HCT116 (cell line): ENCODE data around the gene TLR9. TPM values are rescaled to one million over a fixed set of nuclear protein-coding genes. Genes with fewer than 3 reads are reported as not detected.

Source experiments
- ATAC-seq: fragments of 200-7000 bp; cut with Tn5 transposase; 2 replicates; pipeline ENCODE4 v1.9.1; 2020; ENCODE audit warnings: mild to moderate bottlenecking, moderate library complexity
- BruUV-seq: library from RNA; stranded (reverse); fragments of 400-500 nt; replicated peaks from 2 replicates; lab custom pipeline; 2021; lab: Mats Ljungman, UMichigan
- CTCF ChIA-PET: fragments of 300-600 bp; sonication (Branson Sonifier 250); formaldehyde crosslinking; loops from one replicate; lab custom pipeline; 2021; ENCODE audit warnings: antibody characterized with exemption; lab: Charles Lee
- POLR2A ChIA-PET: fragments of 300-600, 350-600 bp; sonication (Branson Sonifier 250); formaldehyde crosslinking; loops from one replicate; lab custom pipeline; 2021; ENCODE audit warnings: antibody characterized with exemption; lab: Charles Lee
- RAD21 ChIA-PET, 2 experiments: fragments of 300-600 bp; sonication (Branson Sonifier 250); formaldehyde crosslinking; loops; one replicate each; lab custom pipeline; 2023; ENCODE audit warnings: low total read pairs in 2 of 2; ENCODE audit not compliant: uncharacterized antibody in 2 of 2, unreplicated experiment in 2 of 2, low non-redundant PET in 1 of 2; lab: Charles Lee
- DNase-seq: peaks from one replicate; pipeline ENCODE4 v3.0.0-alpha.2; 2010; ENCODE audit warnings: low read depth, low spot score
- H2AFZ ChIP-seq: fragments of 200-600 bp; shearing (Covaris generic), sonication (generic); 2 replicates; pipeline ENCODE4 v1.6.1; 2017; ENCODE audit warnings: low read depth, mixed run types, mixed read lengths, antibody characterized with exemption, low read length; ENCODE audit not compliant: poor library complexity, severe bottlenecking
- H3K27ac ChIP-seq: 2 replicates; pipeline ENCODE4 v1.5.1; 2012; ENCODE audit warnings: low read depth, low read length
- H3K27me3 ChIP-seq: fragments of 200-600 bp; sonication (generic); 2 replicates; pipeline ENCODE4 v1.6.1; 2016; ENCODE audit warnings: mixed run types, low read length, mixed read lengths; ENCODE audit not compliant: insufficient read depth
- H3K36me3 ChIP-seq, 2 experiments: fragments of 200-500 bp in 1 of 2; fragments of 200-600 bp in 1 of 2; sonication (Bioruptor generic) in 1 of 2; sonication (generic) in 1 of 2; 2 replicates each; pipeline versions ENCODE4 v1.5.1 to v1.6.1; 2014 to 2016; ENCODE audit warnings: low read length in 2 of 2, inconsistent platforms in 1 of 2, mixed read lengths in 1 of 2, mixed run types in 1 of 2; ENCODE audit not compliant: insufficient read depth in 2 of 2, control insufficient read depth in 1 of 2
- H3K4me1 ChIP-seq, 2 experiments: fragments of 200-600 bp in 1 of 2; sonication (generic) in 1 of 2; 2 replicates each; pipeline versions ENCODE4 v1.5.1 to v1.6.1; 2012 to 2017; ENCODE audit warnings: low read length in 2 of 2, inconsistent platforms in 1 of 2, mild to moderate bottlenecking in 1 of 2, mixed read lengths in 1 of 2, mixed run types in 1 of 2, moderate library complexity in 1 of 2; ENCODE audit not compliant: insufficient read depth in 2 of 2, control insufficient read depth in 1 of 2
- H3K4me2 ChIP-seq: fragments of 200-600 bp; sonication (generic); 2 replicates; pipeline ENCODE4 v1.6.1; 2017; ENCODE audit warnings: mixed run types, low read length, mixed read lengths
- H3K4me3 ChIP-seq, 2 experiments: fragments of 200-600 bp in 1 of 2; sonication (generic) in 1 of 2; replicated peaks in 1 of 2; 2 replicates each; pipeline ENCODE4 v1.5.1; 2011 to 2016; ENCODE audit warnings: low read length in 2 of 2, control low read depth in 1 of 2, low read depth in 1 of 2, mild to moderate bottlenecking in 1 of 2, mixed read lengths in 1 of 2, mixed run types in 1 of 2
- H3K79me2 ChIP-seq: fragments of 200-600 bp; sonication (generic); 2 replicates; pipeline ENCODE4 v1.6.1; 2017; ENCODE audit warnings: mild to moderate bottlenecking, mixed run types, low read length, moderate library complexity, mixed read lengths; ENCODE audit not compliant: insufficient read depth
- H3K9ac ChIP-seq: fragments of 200-600 bp; sonication (generic); 2 replicates; pipeline ENCODE4 v1.6.1; 2016; ENCODE audit warnings: low read length, mixed read lengths
- H3K9me2 ChIP-seq: fragments of 200-600 bp; sonication (generic), shearing (Covaris generic); 2 replicates; pipeline ENCODE4 v1.6.1; 2017; ENCODE audit warnings: mixed run types, mild to moderate bottlenecking, moderate library complexity; ENCODE audit not compliant: insufficient read depth
- H3K9me3 ChIP-seq, 2 experiments: fragments of 200-500 bp in 1 of 2; fragments of 200-600 bp in 1 of 2; sonication (Bioruptor generic) in 1 of 2; sonication (generic) in 1 of 2; 2 replicates each; pipeline ENCODE4 v1.6.1; 2014 to 2017; ENCODE audit warnings: low read length in 2 of 2, mixed read lengths in 2 of 2, inconsistent platforms in 1 of 2, low read depth in 1 of 2, mild to moderate bottlenecking in 1 of 2, mixed run types in 1 of 2, moderate library complexity in 1 of 2; ENCODE audit not compliant: control insufficient read depth in 1 of 2, insufficient read depth in 1 of 2
- H4K20me1 ChIP-seq: fragments of 200-600 bp; sonication (generic), shearing (Covaris generic); 2 replicates; pipeline ENCODE4 v1.6.1; 2017; ENCODE audit warnings: mixed run types, mild to moderate bottlenecking, moderate library complexity; ENCODE audit not compliant: insufficient read depth
- CTCF ChIP-seq, 3 experiments: fragments of 200-600 bp in 1 of 3; sonication (generic) in 1 of 3; IDR thresholded peaks in 2 of 3; conservative IDR thresholded peaks in 1 of 3; 2 replicates each; pipeline ENCODE4 v1.5.1; 2012 to 2017; ENCODE audit warnings: low read depth in 2 of 3, low read length in 2 of 3, antibody characterized with exemption in 1 of 3, borderline replicate concordance in 1 of 3, control low read depth in 1 of 3, mild to moderate bottlenecking in 1 of 3, mixed read lengths in 1 of 3, mixed run types in 1 of 3, moderate library complexity in 1 of 3; ENCODE audit not compliant: insufficient read depth in 1 of 3
- ELF1 ChIP-seq: IDR thresholded peaks from 2 replicates; pipeline ENCODE4 v1.6.1; 2012; ENCODE audit warnings: low read depth, borderline replicate concordance
- EZH2 ChIP-seq: fragments of 200-600 bp; sonication (generic); IDR thresholded peaks from 2 replicates; pipeline ENCODE4 v1.6.1; 2017; ENCODE audit warnings: antibody characterized with exemption, mixed run types
- FOSL1 ChIP-seq: IDR thresholded peaks from 2 replicates; pipeline ENCODE4 v1.6.1; 2012; ENCODE audit warnings: low read depth
- JUND ChIP-seq: IDR thresholded peaks from 2 replicates; pipeline ENCODE4 v1.6.1; 2012
- MAX ChIP-seq: IDR thresholded peaks from 2 replicates; pipeline ENCODE4 v1.6.1; 2012
- SP1 ChIP-seq: IDR thresholded peaks from 2 replicates; pipeline ENCODE4 v1.6.1; 2012; ENCODE audit warnings: low read depth
- TCF7L2 ChIP-seq: IDR thresholded peaks from 2 replicates; pipeline ENCODE4 v1.7.0; 2011; ENCODE audit warnings: borderline replicate concordance, inconsistent platforms; ENCODE audit not compliant: insufficient read depth, insufficient read length; ENCODE audit errors: extremely low read depth
- ZBTB33 ChIP-seq: IDR thresholded peaks from 2 replicates; pipeline ENCODE4 v1.6.1; 2011; ENCODE audit warnings: mild to moderate bottlenecking, low read length, moderate library complexity; ENCODE audit not compliant: insufficient replicate concordance; ENCODE audit errors: extremely low read depth
- ZNF274 ChIP-seq: fragments of 200-500 bp; sonication (Bioruptor generic); IDR thresholded peaks from 2 replicates; pipeline ENCODE4 v1.6.1; 2014; ENCODE audit warnings: mild to moderate bottlenecking, low read depth, low read length, inconsistent platforms
- intact Hi-C: fragments of 100-400 bp; cut with micrococcal nuclease; formaldehyde crosslinking; loops from 2 replicates; pipeline ENCODE4 v1.10.0; 2022
- total RNA-seq: library from RNA; stranded (reverse); gene quantifications from one replicate; pipeline ENCODE4 v1.2.1, GENCODE V29; 2021; ENCODE audit not compliant: unreplicated experiment

TLR9 gene
- total RNA-seq, 1 experiment from 2014 or later = 0.15 TPM

DNA sequence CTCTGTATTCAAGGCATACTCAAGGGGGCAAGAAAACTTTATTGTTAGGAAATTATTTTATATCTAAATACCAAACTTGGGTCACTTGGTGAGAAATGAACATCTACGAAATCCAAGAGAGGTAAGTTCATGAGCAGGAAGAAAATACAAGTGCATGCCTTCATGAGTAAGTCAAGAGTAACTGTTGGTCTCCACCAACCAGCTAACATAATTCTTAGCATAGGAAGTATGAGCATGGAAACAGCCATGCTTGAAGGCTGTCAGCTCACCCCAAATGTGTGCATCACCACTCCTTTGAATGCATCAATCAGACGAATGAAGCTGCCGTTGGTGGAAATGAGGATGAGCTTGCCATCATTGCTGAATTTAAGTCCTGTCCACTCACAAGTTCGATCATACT lies 34.0 kb upstream of the TLR9 start:
- Histone ChIP-seq H3K4me1 (no peaks in the 10 kb centered on the region), H3K79me2 (peaks cover 76% of the 10 kb centered on the region), H3K9ac (no peak overlapping the region), H3K4me2 (no peak overlapping the region), H4K20me1 (peaks cover 3% of the 10 kb centered on the region; the same call in 1 of the 2 replicates), H3K27me3 (no peaks in the 10 kb centered on the region), H3K9me3 (no peaks in the 10 kb centered on the region), H3K4me3 (no peak overlapping the region), H3K27ac (no peak overlapping the region), H3K9me2 (no peaks in the 10 kb centered on the region), H3K36me3 (peaks cover 81 to 83% of the 10 kb centered on the region in 2 experiments), H2AFZ (no peak overlapping the region)
- TF ChIP-seq EZH2 = no peak
- no peak for TF ChIP-seq SP1
- TF ChIP-seq TCF7L2 = no peak
- no peak for TF ChIP-seq MAX
- no peak for TF ChIP-seq CTCF (IDR thresholded peaks at IDR 0.05 in 2 of 3, conservative IDR thresholded peaks at IDR 0.05 in 1 of 3; ENCODE audit: borderline replicate concordance in 1 of 3, insufficient read depth in 1 of 3, low read depth in 2 of 3, low read length in 2 of 3)
- no peak for TF ChIP-seq ELF1
- TF ChIP-seq ZNF274 = no peak
- no peak for TF ChIP-seq ZBTB33
- TF ChIP-seq FOSL1 = no peak
- TF ChIP-seq JUND = no peak
- BruUV-seq = no TSS peak
- POLR2A ChIA-PET = no interaction called here
- intact Hi-C loops = no loop called here
- no peak for ATAC-seq
- CTCF ChIA-PET = interaction anchor here (1.2 kb wide), 1 partner anchor 11 kb away, joined by 3 read pairs; no protein-coding TSS in a partner anchor
- RAD21 ChIA-PET = no interaction called here
- DNase-seq = no peak
